GM13977 (cell line): ENCODE data around the gene NCAPD3.

ENCODE experiments used
- DNase-seq: peaks from one replicate; pipeline ENCODE4 v3.0.0; 2012; ENCODE audit warnings: low spot score
- in situ Hi-C: fragments of 300-500 bp; cut with MboI; formaldehyde crosslinking; loops from one replicate; pipeline ENCODE4 v1.12.0; 2022; ENCODE audit warnings: low sequenced_read_pairs, low pct_unique_long_range_greater_than_20kb, mixed read lengths, inconsistent platforms; ENCODE audit not compliant: unreplicated experiment
- TF ChIP-seq, protein P1 (sequence below): IDR thresholded peaks from 2 replicates; pipeline ENCODE4 v1.5.1; 2012; ENCODE audit warnings: mild to moderate bottlenecking, control low read depth; ENCODE audit not compliant: insufficient read depth; ENCODE audit errors: extremely low read depth, missing control alignments

Gene NCAPD3

DNA sequence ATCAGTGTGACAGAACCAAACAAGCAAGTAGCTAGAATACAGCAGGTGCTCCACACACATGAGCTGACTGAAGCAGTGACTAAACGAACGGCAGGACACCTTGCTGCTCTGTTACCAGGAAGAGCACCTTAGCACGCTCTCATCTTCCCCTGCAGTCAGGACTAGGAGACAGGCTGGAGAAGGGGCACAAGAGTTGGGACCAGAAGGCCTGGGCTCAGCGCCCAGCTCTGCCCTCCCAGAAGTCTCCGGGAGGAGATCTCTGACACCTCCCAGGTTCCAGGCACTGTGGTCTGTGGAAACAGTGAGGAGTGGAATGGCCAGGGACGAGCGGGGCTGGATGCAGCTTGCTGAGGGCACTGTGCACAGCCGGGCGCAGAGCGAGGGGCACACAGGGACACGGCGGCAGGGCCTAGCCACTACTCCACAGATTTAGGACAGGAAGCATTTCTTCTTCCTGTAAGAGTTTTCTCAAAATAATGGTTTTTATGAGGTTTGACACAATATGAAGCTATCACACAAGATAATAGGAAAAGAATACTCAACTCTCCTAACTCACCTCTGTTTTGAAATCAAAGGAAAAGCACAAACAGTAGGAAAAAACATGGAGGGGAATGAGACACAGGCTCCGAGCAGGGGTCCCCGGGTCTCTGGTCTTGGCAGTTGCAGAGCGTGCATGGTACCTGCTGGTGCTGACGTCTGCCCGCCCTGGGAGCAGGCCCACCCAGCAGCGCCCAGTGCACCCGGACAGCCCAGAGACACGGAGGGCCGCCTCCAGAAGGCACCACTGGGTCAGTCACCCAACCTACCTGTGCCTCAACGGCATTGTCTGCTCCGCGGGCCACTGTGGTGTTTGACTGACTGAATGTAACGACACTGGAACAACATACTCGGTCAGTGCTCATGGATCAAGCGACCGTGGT is 67.6 kb downstream of the NCAPD3 start:
- in situ Hi-C loops = no loop called here
- no peak for DNase-seq
- TF ChIP-seq, protein P1, sequence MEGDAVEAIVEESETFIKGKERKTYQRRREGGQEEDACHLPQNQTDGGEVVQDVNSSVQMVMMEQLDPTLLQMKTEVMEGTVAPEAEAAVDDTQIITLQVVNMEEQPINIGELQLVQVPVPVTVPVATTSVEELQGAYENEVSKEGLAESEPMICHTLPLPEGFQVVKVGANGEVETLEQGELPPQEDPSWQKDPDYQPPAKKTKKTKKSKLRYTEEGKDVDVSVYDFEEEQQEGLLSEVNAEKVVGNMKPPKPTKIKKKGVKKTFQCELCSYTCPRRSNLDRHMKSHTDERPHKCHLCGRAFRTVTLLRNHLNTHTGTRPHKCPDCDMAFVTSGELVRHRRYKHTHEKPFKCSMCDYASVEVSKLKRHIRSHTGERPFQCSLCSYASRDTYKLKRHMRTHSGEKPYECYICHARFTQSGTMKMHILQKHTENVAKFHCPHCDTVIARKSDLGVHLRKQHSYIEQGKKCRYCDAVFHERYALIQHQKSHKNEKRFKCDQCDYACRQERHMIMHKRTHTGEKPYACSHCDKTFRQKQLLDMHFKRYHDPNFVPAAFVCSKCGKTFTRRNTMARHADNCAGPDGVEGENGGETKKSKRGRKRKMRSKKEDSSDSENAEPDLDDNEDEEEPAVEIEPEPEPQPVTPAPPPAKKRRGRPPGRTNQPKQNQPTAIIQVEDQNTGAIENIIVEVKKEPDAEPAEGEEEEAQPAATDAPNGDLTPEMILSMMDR = no peak

- TF ChIP-seq, protein P1 = no peak
- DNase-seq = no peak
- in situ Hi-C loops = no loop called here
Observed at GRCh38 chr11:134155456-134155855, 68.3 kb downstream of the NCAPD3 start.

GRCh38 chr11:134154441-134154840 is 69.3 kb downstream of the NCAPD3 start:
- TF ChIP-seq, protein P1 = no peak
- in situ Hi-C loops = no loop called here
- no peak for DNase-seq

GRCh38 chr11:134153147-134153905 is 70.4 kb downstream of the NCAPD3 start:
- no peak for DNase-seq
- in situ Hi-C loops = no loop called here
- TF ChIP-seq, protein P1 = no peak

GRCh38 chr11:134152696-134153095 is 71.1 kb downstream of the NCAPD3 start:
- in situ Hi-C loops = no loop called here
- TF ChIP-seq, protein P1 = no peak
- no peak for DNase-seq

- in situ Hi-C loops = no loop called here
- TF ChIP-seq, protein P1 = no peak
- no peak for DNase-seq
Observed at GRCh38 chr11:134151083-134151747, 72.6 kb downstream of the NCAPD3 start.
